Esophagus muscularis mucosa (tissue), 4 donors: ENCODE data around the gene DCTPP1.

Source experiments
- EP300 ChIP-seq: sonication (generic); formaldehyde crosslinking; IDR thresholded peaks from one replicate; pipeline ENCODE4 v1.6.1; 2017; ENCODE audit warnings: antibody characterized with exemption
- POLR2AphosphoS5 ChIP-seq, 2 donors: sonication (generic); formaldehyde crosslinking; IDR thresholded peaks; one replicate each; pipeline ENCODE4 v1.6.1; 2017; ENCODE audit warnings: antibody characterized with exemption in 2 of 2
- TF ChIP-seq, protein P1 (sequence below), 3 experiments: fragments of 200-600 bp in 2 of 3; fragments of 450-650 bp in 1 of 3; sonication (generic) in 2 of 3; IDR thresholded peaks; one replicate each; pipeline ENCODE4 v1.5.1; 2017 to 2019; ENCODE audit warnings: antibody characterized with exemption in 3 of 3, mild to moderate bottlenecking in 2 of 3, moderate library complexity in 1 of 3

DNA sequence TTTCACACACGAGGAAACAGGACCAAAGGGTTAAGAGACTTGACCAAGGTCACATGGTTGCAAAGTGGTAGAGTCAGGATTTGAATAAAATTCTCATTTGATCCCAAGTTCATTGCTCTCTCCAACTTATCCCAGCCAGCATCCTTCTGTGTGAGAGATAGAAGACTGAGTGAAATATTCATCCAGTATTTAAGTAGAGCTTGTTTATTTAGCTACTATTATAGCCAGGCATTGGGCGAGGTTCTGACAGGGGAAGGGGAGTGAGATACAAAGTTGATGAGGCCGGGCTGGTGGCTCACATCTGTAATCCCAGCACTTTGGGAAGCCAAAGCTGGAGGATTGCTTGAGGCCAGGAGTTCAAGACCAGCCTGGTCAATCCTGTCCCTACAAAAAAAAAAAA is 47.2 kb upstream of the DCTPP1 start:
- TF ChIP-seq POLR2AphosphoS5 (IDR thresholded peaks at IDR 0.05) (no peak), EP300 (no peak)
- TF ChIP-seq, protein P1, sequence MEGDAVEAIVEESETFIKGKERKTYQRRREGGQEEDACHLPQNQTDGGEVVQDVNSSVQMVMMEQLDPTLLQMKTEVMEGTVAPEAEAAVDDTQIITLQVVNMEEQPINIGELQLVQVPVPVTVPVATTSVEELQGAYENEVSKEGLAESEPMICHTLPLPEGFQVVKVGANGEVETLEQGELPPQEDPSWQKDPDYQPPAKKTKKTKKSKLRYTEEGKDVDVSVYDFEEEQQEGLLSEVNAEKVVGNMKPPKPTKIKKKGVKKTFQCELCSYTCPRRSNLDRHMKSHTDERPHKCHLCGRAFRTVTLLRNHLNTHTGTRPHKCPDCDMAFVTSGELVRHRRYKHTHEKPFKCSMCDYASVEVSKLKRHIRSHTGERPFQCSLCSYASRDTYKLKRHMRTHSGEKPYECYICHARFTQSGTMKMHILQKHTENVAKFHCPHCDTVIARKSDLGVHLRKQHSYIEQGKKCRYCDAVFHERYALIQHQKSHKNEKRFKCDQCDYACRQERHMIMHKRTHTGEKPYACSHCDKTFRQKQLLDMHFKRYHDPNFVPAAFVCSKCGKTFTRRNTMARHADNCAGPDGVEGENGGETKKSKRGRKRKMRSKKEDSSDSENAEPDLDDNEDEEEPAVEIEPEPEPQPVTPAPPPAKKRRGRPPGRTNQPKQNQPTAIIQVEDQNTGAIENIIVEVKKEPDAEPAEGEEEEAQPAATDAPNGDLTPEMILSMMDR (IDR thresholded peaks at IDR 0.05) = no peak
